HG03097 (cell line): ENCODE data around the gene HYAL3.
"Not testable (repeated sequence)": the region's sequence is repeated elsewhere in the genome, so short reads cannot be mapped to it uniquely, and the experiment has no call there.

Experiments used
- ATAC-seq: cut with Tn5 transposase; IDR thresholded peaks from one replicate; pipeline ENCODE4 v1.9.1; 2021; ENCODE audit not compliant: unreplicated experiment, low FRiP score

Gene HYAL3

DNA sequence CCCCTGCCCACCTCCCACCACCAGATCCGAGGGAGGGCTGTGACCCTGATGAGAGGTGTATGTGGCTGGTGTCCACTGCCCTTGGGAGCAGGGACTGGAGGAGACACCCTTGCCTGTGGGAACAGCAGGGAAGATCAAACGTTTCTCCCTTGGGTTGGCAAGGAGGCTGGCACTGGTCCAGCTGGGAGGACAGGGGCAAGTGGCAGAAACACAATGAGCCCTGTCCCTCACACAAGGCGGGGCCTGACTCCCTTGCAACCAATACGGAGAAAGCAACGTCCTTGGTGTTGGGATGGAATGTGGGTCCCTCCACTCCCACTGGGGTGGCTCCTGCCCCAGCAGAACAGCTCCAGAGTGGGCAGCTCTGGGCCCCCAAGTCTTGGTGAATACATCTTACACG, 18.1 kb upstream of the HYAL3 start:
- no peak for ATAC-seq

DNA sequence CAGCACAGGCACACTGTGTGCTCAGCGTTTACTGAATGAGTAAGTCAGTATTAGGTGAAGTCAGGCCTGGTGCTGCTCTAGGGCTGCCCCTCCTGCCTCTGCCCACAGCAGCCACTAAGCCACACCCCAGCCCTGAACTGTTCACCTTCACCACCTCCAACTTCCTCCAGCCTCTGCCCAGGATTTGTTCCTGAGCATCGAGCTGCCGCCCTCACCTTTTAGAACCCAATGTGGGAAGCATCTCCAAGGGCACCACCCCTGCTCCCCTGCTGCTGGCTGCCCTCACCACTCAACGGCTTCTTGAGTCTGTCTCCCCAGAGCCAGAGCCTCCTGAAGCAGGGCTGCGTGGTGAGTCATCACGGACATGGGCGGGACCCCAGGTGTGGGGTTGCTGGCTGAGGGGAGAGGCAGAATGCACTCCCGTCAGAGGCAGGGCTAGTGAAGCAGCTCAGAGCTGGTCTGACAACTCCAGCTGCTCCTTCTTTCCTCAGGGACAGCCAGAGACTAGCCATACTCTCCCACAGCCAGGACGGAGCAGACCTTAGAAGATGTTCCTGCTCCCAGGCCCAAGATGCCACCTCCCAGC, 17.5 kb upstream of the HYAL3 start:
- ATAC-seq: no peak

DNA sequence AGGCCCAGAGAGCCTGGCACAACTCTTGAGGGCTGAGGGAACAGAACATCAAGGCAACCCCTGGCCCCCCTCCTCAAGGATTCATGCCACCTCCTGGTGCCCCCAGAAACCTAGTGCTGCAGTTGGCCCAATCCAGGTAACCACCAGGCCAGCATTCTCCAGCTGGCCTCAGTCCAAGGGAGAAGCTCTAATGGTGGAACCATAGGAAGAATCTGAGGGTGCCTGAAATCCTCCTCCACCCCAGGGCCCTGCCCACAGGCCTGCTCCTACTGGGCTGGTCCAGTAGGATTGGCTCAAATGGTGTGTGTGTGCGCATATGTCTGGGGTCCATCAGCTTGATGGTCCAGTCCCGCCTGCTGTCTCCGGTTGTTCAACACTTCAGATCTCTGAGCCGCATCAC, 15.6 kb upstream of the HYAL3 start:
- ATAC-seq: no peak

DNA sequence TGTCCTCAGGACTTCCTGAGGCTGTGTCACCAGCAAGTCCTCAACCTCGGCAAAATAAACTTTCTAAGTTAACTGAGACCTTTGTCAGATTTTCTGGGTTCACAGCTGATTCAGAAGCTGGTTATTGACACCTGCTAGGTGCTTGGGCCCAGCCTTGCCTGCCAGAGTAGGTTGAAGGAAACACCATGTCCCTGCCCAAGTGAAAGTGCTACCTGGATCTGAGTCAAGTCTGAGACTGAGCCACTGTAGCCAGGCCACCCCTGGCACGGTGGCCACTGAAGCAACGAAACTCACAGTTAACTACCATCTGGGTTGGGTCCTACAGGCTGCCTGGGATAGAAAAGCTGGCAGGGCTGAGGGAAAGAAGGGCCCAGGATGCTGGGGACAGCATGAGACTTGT, 15.1 kb upstream of the HYAL3 start:
- no peak for ATAC-seq

DNA sequence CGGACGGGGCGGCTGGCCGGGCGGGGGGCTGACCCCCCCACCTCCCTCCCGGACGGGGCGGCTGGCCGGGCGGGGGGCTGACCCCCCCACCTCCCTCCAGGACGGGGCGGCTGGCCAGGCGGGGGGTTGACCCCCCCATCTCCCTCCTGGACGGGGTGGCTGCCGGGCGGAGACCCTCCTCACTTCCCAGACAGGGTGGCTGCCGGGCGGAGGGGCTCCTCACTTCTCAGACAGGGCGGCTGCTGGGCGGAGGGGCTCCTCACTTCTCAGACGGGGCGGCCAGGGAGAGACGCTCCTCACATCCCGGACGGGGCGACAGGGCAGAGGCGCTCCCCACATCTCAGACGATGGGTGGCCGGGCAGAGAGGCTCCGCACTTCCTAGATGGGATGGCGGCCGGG, 12.8 kb upstream of the HYAL3 start:
- not testable (repeated sequence) for ATAC-seq

DNA sequence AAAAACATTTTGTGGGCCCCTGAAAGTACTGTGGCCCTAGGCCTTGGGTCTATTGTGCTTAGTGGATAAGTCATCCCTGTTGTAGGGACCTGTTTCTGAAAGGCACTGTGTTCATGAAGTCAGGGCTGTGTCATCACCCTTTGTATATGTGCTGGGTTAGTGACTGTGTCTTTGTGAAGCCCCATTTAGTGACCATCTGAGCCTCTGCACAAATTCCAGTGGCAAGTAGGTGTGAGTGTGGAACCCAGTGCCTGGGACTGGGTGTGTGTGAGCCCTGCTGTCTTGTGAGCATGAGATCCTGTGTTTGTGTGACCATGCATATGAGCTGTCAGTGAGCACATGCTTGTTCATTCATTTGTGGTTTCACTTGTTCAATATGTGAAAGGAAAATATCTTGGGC, 5.4 kb upstream of the HYAL3 start:
- ATAC-seq: no peak

DNA sequence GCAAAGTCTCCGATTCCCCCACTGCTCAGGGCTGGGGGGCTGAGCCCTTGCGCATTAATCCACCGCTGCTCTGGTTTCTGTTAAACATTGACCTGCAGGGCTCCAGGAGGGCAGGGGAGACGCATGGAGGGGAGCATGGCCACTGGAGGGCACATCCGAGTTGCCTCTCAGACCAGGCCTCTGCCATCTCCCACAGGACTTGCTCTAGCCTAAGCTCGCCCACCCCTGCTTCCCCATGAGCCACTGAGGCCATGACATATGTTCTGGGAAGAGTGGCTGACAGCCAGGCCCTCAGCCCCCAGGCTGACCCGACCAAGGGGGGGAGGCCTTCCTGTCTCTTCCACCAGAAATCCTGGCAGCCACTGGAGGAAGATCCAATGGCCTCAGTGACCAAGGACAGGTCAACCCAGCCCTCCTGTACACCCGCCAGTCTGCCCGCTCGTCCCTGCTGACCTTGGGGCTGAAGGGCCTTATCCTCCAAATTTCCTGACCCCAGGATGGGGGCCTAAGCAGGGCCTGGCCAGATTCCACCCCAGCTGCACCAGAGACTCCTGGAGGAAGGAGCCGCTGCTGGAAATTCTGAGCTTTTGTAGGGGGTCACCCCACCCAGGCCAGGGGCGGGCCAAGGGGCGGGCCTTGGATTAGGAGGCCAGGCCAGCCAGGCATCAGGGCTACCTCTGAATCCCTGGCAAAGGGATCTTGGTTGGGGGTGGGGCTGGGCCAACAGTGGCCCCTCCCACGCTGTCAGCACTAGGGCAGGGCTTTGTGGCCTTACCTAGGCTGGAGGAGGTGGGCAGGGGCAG, 4.0 kb upstream of the HYAL3 start, which contains the start of gene HYAL1:
TSS of gene HYAL1 (minus strand) at position 562 of the 803 bp plus-strand sequence. CDS start 618 bp downstream, outside the sequence.
- ATAC-seq: no peak

DNA sequence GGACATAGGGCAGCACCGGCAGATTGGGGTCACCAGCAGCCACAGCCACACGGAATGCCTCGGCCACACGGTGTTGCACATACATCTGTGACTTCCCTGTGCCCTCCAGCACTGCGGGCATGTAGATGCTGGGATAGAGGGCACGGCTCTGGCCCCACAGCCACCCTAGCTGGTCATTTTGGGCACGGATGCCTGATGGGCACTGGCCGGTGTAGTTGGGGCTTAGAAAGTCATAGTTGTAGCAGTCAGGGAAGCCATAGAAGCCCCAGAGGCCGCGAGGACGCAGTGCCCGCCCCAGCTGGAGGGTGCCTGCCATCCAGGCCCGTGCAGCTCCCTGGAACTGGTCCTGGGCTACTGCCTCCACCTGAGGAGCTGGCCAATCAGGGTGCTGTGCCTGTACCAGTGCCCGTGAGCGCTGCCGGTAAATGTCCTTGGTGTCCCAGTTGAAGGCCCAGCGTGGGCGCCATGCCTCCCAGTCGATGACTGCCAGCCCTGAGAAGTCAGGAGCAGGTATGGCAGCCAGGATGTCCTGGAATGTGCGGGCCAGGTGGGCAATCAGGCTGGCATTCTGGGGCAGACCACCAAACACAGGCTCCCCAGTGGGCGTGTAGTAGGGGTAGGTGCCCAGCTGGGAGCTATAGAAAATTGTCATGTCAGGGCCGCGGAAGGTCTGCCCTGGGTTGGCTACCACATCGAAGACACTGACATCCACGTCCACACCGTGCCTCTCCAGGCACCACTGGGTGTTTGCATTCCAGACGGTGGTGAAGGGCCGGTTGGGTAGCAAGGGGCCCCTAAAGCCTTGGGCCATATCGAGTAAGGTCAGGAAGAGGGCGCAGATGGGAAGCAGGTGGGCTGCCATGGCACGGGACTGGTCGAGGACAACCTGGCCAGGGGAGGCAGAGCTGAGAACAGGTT, 3.1 kb upstream of the HYAL3 start:
- ATAC-seq: no peak

DNA sequence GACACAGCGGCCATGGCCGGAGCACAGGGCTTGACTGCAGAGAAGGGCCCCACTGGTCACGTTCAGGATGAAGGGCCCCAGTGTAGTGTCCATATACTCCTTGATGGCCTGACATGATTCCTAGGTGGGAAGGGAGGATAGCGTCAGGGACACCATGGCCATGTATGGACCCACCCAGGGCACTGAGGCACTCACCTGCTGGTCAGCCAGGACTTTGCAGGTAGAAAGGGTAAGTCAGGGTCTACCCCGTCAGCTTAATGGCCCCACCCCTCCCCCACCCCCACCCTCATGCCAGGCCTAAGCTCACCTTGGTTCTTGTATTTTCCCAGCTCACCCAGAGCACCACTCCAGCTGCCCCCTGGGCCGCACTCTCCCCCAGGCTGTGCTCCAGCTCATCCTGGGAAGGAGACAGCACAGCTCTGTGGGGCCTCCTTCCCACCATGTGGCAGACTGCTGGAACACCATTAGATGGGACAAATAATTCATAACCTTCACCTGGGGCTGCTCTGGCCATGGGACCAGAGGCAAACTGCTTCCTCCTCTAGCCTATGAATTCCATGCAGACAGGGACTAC, 1.6 kb upstream of the HYAL3 start:
- ATAC-seq: no peak

DNA sequence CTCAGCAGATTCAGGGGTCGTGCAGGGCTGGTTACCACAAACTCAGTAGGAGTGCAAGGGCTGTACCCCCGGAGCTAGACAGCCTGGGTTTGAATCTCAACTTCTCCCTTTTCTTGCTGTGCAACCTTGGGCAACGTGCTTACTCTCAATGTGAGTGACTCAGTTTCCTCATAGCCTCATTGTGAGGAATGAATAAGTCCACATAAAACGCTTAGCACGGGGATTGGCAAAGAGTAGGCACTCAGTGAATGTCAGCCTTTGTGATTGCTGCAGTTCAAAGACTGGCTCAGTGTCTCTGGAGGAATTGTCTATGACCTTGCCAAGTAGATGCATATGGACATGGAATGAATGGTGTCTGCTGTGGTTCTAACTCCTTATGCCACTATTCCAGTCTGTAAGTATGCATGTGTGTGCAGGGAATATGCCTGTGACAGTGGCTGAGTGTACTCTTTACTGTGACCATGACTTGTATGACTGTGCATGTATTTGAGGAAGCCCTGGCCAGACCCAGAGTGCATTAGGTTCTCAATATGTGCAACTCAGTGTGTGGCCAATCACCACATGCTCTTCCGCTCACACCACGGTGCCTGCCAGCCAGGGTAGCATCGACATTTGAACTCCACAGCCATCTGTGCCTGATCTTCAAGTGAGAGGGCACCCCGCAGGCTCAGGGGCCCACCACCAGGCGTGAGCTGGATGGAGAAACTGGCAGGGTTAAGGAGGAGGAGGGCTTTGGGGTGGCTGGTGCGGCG, 900 bp upstream of the HYAL3 start:
- no peak for ATAC-seq

DNA sequence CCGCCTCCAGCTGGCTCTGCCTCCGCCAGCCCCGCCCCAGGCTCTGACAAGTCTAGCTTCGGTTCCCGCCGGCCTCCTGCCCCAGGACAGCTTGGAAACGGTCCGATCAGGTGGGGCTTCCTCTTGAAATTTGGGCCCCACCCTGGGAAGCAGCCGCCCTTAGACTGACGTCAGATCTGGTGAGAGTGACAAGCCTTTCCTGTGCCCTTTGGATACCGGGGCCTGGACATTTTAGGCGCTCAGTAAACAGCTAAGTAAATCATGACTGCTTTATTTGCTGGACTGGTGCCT, 378 bp upstream of the HYAL3 start:
- no peak for ATAC-seq

DNA sequence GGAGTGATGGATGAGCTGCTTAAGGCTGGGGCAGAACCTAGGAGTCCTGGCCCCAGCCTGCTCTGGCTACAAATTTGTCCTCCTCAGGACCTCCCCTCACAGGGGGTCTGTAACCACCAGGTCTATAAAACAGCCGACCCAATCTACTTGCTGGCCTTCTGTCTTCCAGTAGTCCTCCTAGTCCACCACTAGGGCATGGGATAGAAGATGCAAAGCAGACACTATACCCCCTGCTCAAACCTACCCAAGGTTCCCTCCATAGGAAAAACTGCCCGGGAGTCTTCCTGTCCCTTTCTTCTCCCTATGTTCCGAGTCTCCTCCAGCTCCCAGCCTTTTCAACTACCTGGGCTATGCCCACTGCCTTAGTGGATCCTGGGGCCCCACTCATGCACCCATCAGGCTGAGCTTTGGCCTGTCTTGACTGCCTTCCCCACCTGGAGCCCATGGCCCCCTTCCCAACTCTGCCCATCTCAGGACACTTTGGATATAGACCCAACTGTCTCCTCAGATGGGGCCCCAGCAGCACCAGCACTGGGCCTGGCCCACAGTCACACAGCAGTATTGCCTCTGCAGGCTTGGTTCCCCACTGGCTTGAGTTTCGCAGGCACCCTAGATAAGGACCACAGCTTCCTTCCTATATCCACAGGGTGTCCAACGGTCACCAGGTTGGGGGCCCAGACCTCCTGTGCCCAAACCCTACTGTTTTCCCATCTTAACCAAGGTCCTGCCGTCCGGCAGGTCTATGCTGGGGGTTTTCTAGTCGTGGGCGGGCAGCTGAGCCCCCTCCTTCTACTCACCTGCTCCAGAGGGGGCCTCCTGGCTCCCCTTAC, 1.1 kb downstream of the HYAL3 start:
- no peak for ATAC-seq

DNA sequence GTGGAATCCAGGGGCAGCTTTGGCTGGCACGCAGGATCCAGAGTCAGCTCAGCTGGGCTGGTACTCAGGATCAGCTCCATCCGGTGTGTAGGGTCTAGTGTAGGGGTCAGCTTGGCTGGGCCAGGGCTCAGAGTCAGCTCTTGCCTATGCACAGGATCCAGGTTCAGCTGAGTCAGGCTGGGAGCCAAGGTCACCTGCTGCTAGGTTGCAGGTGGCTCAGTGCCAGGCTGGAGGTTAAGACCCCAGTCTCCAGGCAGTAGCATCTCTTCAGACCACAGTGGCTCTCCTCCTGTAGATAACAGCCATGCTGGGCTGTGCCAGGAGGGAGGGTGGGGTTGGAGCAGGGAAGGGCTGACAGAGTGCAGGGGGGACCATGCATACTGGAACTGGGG, 1.8 kb downstream of the HYAL3 start:
- no peak for ATAC-seq

DNA sequence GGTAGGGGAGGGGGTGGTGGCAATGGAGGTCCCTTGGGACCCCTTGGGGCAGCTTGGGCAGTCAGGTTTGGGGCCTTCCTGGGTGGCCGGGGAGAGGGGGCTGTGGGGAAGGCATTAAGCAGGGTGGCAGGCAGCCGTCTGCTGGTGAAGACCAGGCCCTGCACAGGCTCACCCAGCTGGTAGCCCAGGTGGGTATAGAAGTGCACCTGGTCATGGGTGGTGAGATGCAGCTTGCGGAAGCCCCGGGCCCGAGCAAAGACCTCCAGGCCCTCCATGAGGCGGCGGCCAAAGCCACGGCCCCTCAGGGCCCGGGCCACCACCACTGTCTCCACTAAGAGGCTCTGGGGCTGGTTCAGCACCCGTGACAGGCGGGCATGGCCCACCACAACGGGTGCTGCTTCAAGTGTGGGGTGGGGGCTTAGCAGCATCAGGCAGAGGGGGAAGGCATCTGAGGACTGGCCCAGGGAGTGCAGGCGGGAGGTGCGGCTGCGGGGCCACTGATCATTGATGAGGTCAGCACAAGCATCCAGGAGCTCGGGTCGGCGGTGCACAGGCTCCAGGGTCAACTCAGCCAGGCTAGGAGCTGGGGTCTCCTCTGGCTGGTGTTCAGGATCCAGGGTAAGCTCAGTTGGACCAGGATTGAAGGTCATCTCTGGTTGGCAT, 2.4 kb downstream of the HYAL3 start:
- ATAC-seq: no peak

DNA sequence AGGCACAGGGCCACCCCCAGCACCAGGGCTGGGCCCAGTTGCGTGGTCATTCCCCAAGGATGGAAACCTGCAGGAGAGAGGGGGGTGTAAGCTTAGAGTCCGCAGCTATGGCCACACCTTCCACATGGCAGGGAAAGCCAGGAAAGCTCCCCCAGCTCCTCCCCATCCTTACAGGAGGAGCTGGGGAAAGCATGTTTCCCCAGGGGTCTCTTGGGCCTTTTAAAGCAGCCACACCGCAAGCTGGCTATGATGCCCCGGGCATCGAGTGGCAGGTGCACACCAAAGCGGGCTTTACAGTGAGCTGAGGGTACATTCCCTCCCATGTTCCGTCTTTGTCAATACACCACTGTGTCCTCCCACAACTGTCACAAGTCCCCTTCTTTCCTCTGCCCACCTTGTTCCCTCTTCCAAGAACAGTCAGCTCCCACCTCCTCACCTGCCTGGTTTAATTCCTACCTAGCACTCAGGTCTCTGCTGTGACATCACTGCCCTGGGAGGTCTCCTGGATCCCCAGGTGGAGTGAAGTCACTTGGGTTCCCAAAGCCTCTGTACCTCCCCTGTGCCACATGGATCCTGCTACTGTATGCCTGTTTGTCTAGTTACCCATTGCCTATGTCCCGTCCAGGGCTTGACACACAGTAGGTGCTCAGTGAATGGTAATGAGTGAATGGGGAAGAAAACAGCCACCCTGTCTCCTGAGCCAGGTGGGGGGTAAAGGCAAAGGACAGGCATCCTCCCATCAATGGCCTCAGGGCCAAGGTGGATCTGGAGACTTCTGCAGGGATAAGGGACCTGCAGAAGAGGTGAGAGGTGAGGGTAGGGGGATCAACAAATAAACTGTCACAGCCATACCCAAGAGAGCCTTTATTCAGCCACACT, 3.4 kb downstream of the HYAL3 start:
- no peak for ATAC-seq

DNA sequence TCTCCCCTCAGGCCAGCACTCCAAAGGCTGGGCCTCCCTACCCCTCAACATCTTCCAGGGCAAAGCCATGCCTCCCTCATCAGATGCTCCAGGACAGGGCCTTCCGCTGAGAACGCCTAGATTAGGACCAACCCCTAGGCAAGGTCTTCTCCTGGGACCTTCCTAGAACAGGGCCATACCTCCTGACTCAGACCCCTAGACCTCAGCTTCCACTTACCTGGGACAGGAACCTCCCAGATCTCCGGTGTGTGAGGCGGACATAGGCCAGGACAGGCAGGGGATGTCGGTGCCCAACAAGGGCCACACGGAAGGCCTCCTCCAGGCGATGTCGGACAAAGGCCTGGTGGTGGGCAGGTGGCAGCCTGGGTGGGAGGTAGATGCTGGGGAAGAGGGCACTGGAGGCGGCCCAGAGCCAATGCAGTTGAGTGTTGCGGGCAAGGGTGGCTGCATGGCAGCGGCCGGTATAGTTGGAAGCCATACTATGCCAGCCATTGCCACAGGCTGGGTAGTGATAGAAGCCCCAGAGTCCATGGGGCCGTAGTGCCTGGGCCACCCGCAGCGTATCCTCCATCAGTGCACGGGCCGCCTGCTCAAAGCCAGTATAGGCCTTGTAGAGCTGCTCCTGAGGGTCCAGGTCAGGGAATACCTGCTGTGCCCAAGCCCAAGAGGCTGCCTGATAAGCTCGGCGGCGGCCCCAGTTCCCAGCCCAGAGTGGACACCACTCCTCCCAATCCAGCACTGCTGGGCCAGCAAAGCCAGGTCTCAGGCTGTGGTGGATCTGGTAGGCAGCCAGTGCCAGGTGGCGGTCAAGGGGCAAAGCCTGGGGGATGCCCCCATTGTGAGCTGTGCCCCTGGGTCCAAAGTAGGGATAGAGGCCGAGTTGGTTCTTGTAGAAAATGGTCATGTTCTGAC, 4.5 kb downstream of the HYAL3 start:
- no peak for ATAC-seq

DNA sequence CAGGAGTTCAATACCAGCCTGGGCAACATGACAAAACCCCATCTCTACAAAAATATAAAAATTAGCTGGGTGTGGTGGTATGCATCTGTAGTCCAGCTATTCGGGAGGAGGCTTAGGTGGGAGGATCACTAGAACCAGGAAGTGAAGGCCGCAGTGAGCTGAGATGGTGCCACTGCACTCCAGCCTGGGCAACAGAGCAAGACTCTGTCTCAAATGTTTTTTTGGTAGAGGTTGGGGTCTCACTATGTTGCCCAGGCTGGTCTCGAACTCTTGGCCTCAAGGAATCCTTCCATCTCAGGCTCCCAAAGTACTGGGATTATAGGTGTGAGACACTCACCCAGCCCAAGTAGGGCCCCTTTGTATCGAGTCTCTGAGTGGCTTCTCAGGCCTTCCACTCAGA, 5.1 kb downstream of the HYAL3 start:
- no peak for ATAC-seq
